ENCODE results near the gene WDTC1. TPM values are rescaled to one million over a fixed set of nuclear protein-coding genes. Genes with fewer than 3 reads are reported as not detected.

The WDTC1 gene
- total and polyA plus RNA-seq, 2 of the 13 experiments (the other 11 are each of a cell fraction or from before 2014, with no cell fraction given), result 5.5 TPM

DNA sequence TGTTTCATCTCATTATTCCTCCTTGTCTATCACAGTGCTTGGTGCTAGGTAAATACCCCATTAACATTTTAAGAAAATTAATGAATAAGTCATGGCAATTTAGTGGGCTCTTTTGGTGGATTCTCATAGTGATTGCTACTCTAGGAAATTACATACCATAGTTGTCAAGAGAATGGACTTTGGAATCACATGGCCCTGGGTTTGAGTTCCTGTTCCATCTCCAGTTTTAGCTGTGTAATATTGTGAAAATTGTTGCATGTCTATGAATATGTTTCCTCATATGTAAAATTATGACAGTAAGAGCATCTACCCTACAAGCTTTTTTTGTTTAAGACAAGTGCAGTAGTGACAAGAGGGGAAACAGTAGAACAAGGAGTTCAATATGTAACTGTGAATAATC lies 20.7 kb downstream of the WDTC1 start:
- Histone ChIP-seq H3K27ac (ENCODE audit: extremely low read length, insufficient read depth, low read length) (no peak overlapping the region), H3K9ac (ENCODE audit: insufficient read depth, low read depth, low read length) (no peak overlapping the region), H3K4me1 (ENCODE audit: insufficient read depth, low read length) (peaks cover 12% of the 10 kb centered on the region), H3K9me3 (ENCODE audit: low read length) (no peaks in the 10 kb centered on the region), H3K79me2 (ENCODE audit: insufficient read depth, low read length) (no peaks in the 10 kb centered on the region), H3K27me3 (ENCODE audit: control insufficient read depth in 1 of 2, insufficient read depth in 2 of 2, low read length in 2 of 2) (no peaks in the 10 kb centered on the region), H4K20me1 (ENCODE audit: insufficient read depth, low read length) (no peaks in the 10 kb centered on the region), H3K4me3 (replicated peaks in 1 of 3; ENCODE audit: insufficient read depth in 1 of 3, low read depth in 2 of 3, low read length in 3 of 3) (no peak overlapping the region), H3K36me3 (replicated peaks in 1 of 2; ENCODE audit: control insufficient read depth in 1 of 2, insufficient read depth in 2 of 2, low read length in 2 of 2) (no peaks in the 10 kb centered on the region), H3K4me2 (ENCODE audit: low read depth, low read length) (no peak overlapping the region), H2AFZ (ENCODE audit: low read length) (no peak overlapping the region)
- DNase-seq (ENCODE audit: low spot score), result no peak
- no TSS peak for BruUV-seq (replicated peaks)
- intact Hi-C loops (cut with micrococcal nuclease; ENCODE audit: unreplicated experiment) (no loop called here), in situ Hi-C loops (cut with HindIII; ENCODE audit: extremely low pct_ligation_motif_present, low pct_unique_long_range_greater_than_20kb) (no loop called here)
- TF ChIP-seq NKX3-1 (CRISPR knock-in tag; IDR thresholded peaks at IDR 0.05), result no peak
- TF ChIP-seq ZSCAN31 (CRISPR knock-in tag; IDR thresholded peaks at IDR 0.05; ENCODE audit: low read depth), result no peak
- no peak for TF ChIP-seq PHF20 (CRISPR knock-in tag; IDR thresholded peaks at IDR 0.05)
- TF ChIP-seq RBAK (CRISPR knock-in tag; IDR thresholded peaks at IDR 0.05), result no peak
- TF ChIP-seq SNAPC2 (CRISPR knock-in tag; IDR thresholded peaks at IDR 0.05), result no peak
- TF ChIP-seq ZNF34 (CRISPR knock-in tag; IDR thresholded peaks at IDR 0.05; ENCODE audit: borderline replicate concordance), result no peak
- no peak for ATAC-seq
- ChIA-PET CTCF (ENCODE audit: low intra/inter-chr PET ratio, low total read pairs) (no interaction called here), POLR2A (no interaction called here)
- FAIRE-seq, result no peak

GRCh38 chr1:27257155-27257554 lies 22.7 kb downstream of the WDTC1 start:
- Histone ChIP-seq H2AFZ (ENCODE audit: low read length) (no peak overlapping the region), H3K9ac (ENCODE audit: insufficient read depth, low read depth, low read length) (no peak overlapping the region), H3K9me3 (ENCODE audit: low read length) (no peaks in the 10 kb centered on the region), H3K27ac (ENCODE audit: extremely low read length, insufficient read depth, low read length) (no peak overlapping the region), H3K36me3 (replicated peaks in 1 of 2; ENCODE audit: control insufficient read depth in 1 of 2, insufficient read depth in 2 of 2, low read length in 2 of 2) (no peaks in the 10 kb centered on the region), H3K27me3 (ENCODE audit: control insufficient read depth in 1 of 2, insufficient read depth in 2 of 2, low read length in 2 of 2) (no peaks in the 10 kb centered on the region), H3K4me3 (replicated peaks in 1 of 3; ENCODE audit: insufficient read depth in 1 of 3, low read depth in 2 of 3, low read length in 3 of 3) (no peak overlapping the region), H3K4me1 (ENCODE audit: insufficient read depth, low read length) (peaks cover 12% of the 10 kb centered on the region), H3K4me2 (ENCODE audit: low read depth, low read length) (no peak overlapping the region), H3K79me2 (ENCODE audit: insufficient read depth, low read length) (no peaks in the 10 kb centered on the region), H4K20me1 (ENCODE audit: insufficient read depth, low read length) (no peaks in the 10 kb centered on the region)
- DNase-seq (ENCODE audit: low spot score) (no peak), FAIRE-seq (no peak), ATAC-seq (no peak)
- in situ Hi-C loops (cut with HindIII; ENCODE audit: extremely low pct_ligation_motif_present, low pct_unique_long_range_greater_than_20kb), result no loop called here
- CTCF ChIA-PET (ENCODE audit: low intra/inter-chr PET ratio, low total read pairs), result no interaction called here
- POLR2A ChIA-PET, result no interaction called here
- BruUV-seq (replicated peaks), result no TSS peak
- intact Hi-C loops (cut with micrococcal nuclease; ENCODE audit: unreplicated experiment), result no loop called here
- WGBS (ENCODE audit: low lambda C conversion rate), result 97% methylated on average over 6 of the region's 6 CpGs
- TF ChIP-seq ZNF496 (CRISPR knock-in tag; IDR thresholded peaks at IDR 0.05; ENCODE audit: insufficient replicate concordance) (no peak), ARNT (IDR thresholded peaks at IDR 0.05) (no peak), HDAC2 (CRISPR knock-in tag; IDR thresholded peaks at IDR 0.05) (no peak), NONO (IDR thresholded peaks at IDR 0.05) (no peak), NONO (CRISPR knock-in tag; conservative IDR thresholded peaks at IDR 0.05) (no peak), ZNF20 (CRISPR knock-in tag; IDR thresholded peaks at IDR 0.05) (no peak), FOXK1 (CRISPR knock-in tag; IDR thresholded peaks at IDR 0.05; ENCODE audit: borderline replicate concordance, low read depth) (no peak), TFAP4 (IDR thresholded peaks at IDR 0.05; ENCODE audit: borderline replicate concordance, low read depth) (no peak), SRSF1 (optimal IDR thresholded peaks at IDR 0.05; ENCODE audit: low read depth, low read length) (no peak), ZNF343 (CRISPR knock-in tag; IDR thresholded peaks at IDR 0.05) (no peak)
- TF ChIP-seq, protein P1, sequence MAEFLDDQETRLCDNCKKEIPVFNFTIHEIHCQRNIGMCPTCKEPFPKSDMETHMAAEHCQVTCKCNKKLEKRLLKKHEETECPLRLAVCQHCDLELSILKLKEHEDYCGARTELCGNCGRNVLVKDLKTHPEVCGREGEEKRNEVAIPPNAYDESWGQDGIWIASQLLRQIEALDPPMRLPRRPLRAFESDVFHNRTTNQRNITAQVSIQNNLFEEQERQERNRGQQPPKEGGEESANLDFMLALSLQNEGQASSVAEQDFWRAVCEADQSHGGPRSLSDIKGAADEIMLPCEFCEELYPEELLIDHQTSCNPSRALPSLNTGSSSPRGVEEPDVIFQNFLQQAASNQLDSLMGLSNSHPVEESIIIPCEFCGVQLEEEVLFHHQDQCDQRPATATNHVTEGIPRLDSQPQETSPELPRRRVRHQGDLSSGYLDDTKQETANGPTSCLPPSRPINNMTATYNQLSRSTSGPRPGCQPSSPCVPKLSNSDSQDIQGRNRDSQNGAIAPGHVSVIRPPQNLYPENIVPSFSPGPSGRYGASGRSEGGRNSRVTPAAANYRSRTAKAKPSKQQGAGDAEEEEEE (CRISPR knock-in tag; IDR thresholded peaks at IDR 0.05; ENCODE audit: borderline replicate concordance), result no peak
- TF ChIP-seq, protein P2, sequence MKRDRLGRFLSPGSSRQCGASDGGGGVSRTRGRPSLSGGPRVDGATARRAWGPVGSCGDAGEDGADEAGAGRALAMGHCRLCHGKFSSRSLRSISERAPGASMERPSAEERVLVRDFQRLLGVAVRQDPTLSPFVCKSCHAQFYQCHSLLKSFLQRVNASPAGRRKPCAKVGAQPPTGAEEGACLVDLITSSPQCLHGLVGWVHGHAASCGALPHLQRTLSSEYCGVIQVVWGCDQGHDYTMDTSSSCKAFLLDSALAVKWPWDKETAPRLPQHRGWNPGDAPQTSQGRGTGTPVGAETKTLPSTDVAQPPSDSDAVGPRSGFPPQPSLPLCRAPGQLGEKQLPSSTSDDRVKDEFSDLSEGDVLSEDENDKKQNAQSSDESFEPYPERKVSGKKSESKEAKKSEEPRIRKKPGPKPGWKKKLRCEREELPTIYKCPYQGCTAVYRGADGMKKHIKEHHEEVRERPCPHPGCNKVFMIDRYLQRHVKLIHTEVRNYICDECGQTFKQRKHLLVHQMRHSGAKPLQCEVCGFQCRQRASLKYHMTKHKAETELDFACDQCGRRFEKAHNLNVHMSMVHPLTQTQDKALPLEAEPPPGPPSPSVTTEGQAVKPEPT (CRISPR knock-in tag; IDR thresholded peaks at IDR 0.05; ENCODE audit: low read depth), result no peak
